ENCODE measurements around the gene TMPRSS6.
A peak's percentile ranks its signal among the peaks of the same experiment; 100 is the strongest.

Gene TMPRSS6

DNA sequence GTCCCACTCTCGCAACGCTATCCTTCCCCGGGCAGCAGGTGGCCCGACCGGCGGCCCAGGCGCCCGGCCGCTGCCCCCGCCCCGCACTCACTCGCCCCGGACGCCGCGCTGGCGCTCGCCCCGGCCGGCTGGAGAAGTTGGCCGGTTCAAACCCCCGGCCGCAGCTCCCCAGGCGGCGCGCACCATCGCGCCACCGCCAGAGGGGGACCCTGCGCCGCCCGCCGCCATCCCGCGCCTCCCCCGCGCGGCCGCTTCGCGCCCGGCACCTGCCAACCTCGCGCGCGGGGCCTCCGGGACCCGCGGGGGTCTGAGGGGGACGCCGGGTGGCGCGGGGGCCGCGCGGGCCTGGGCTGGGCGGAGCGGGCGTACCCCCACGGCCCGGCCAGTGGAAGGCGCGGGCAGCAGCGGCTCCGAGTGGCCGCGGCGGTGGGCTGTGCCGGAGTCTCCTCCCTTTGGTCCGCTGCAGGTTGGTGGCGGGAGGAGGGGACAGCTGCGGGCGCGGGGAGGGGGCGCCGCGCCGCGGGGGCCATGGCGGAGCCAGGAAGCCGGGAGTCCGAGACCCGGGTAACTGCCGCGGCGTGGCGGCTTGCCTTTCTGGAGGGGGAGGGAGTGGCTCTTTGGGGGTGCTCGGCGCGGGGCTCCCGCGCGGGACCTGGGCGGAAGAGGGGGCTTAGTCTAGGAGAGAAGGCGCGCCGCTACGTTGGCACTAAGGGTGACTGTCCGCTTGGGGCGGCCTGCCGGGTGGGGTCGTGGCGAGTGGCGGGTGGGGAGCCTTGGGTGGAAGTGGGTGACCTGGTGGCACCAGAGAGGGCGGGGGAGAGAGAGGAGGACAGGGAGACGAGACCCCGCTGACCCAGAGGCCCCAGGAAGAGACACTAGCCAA, 90.0 kb downstream of the TMPRSS6 start, which contains the start of the genes MPST and TST:
Gene MPST (plus strand): TSS at position 434 of the 883 bp plus-strand sequence. CDS start 95 bp downstream, at position 529.
Gene TST (minus strand): TSS at position 139 of the 883 bp plus-strand sequence. CDS start 715 bp downstream, outside the sequence.
- Histone ChIP-seq H3K9me3 (ENCODE audit: low read length) (no peaks in the 10 kb centered on the region), H3K4me1 (ENCODE audit: insufficient read depth, low read length) (peaks cover 36% of the 10 kb centered on the region), H3K27me3 (ENCODE audit: control insufficient read depth in 1 of 2, insufficient read depth in 2 of 2, low read length in 2 of 2) (no peaks in the 10 kb centered on the region), H3K36me3 (ENCODE audit: insufficient read depth, low read length) (peaks cover 2% of the 10 kb centered on the region), H3K9ac (ENCODE audit: low read length) (peak within 1 kb of the TSS; percentile 61), H3K27ac (ENCODE audit: low read depth, low read length) (peak within 1 kb of the TSS; percentile 82), H3K4me3 (ENCODE audit: low read depth in 1 of 2, low read length in 2 of 2) (peak within 1 kb of the TSS; percentile 70 to 81)

DNA sequence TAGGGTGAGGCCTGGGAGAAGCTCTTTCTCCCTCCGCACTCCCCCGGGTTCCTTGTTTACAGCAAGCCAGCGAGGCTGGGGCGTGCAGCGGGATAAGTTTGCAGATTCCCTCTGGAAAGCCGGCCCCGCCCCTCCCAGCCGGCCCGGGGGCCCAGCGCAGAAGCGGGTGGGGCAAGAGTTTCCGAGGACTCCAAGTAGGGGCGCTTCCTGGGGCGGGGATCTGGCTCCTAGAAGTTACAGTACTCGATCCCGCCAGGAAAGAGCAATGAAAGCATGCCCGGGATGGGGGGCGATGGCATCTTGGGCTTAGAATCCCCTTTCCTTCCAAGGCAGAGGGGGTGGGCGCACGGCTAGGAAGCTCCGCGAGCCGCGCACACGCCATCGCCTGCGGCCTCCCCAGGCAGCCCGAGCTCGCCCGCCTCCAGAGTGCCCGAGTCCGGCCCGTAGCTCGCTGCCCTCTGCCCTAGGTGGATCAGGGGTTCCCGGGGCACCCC, 90.7 kb downstream of the TMPRSS6 start:
- peak overlapping the region; percentile 82 for H3K27ac ChIP-seq (ENCODE audit: low read depth, low read length)
- H3K4me1 ChIP-seq (ENCODE audit: insufficient read depth, low read length) = peaks cover 36% of the 10 kb centered on the region
- no peaks in the 10 kb centered on the region for H3K27me3 ChIP-seq (ENCODE audit: control insufficient read depth in 1 of 2, insufficient read depth in 2 of 2, low read length in 2 of 2)
- peak overlapping the region; percentile 33 for H3K9ac ChIP-seq (ENCODE audit: low read length)
- no peaks in the 10 kb centered on the region for H3K36me3 ChIP-seq (ENCODE audit: insufficient read depth, low read length)
- H3K9me3 ChIP-seq (ENCODE audit: low read length) = no peaks in the 10 kb centered on the region
- H3K4me3 ChIP-seq (ENCODE audit: low read depth in 1 of 2, low read length in 2 of 2) = peak overlapping the region; percentile 44 to 66

DNA sequence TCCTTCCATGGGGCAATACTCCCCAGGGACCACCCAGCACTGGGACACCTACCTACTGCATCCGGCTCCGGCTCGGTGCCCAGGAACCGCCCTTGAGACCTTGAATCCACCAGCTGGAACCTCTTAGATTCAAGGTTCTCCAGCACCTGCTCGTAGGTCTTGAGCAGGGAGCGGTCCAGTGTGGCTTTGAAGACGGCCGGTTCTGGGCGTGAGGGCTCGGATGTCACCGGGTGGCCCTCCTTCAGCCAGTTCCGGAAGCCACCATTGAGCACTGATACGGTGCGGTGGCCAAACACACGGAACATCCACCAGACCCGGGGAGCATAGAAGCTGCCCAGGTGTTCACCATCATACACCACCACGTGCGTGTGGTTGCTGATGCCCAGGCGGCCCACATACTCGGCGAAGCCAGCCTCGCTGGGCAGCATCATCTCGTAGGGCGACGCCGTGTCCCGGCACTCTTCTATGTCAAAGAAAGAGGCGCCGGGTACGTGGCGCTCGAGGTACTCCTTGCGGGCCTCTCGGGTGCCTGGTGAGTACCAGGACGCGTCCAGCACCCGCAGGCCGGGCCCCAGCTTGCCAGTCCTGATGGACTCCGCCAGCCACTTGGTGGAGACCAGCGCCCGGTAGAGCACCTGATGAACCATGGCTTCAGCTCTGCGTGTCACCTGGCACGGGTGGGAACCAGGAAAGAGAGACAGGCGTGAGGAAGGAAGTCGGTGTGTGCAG, 91.3 kb downstream of the TMPRSS6 start:
- Histone ChIP-seq H3K4me3 (ENCODE audit: low read depth in 1 of 2, low read length in 2 of 2) (peak overlapping the region; percentile 44 to 66), H3K4me1 (ENCODE audit: insufficient read depth, low read length) (peaks cover 36% of the 10 kb centered on the region), H3K36me3 (ENCODE audit: insufficient read depth, low read length) (no peaks in the 10 kb centered on the region), H3K9me3 (ENCODE audit: low read length) (no peaks in the 10 kb centered on the region), H3K27ac (ENCODE audit: low read depth, low read length) (peak overlapping the region; percentile 82), H3K9ac (ENCODE audit: low read length) (peak overlapping the region; percentile 33), H3K27me3 (ENCODE audit: control insufficient read depth in 1 of 2, insufficient read depth in 2 of 2, low read length in 2 of 2) (no peaks in the 10 kb centered on the region)

DNA sequence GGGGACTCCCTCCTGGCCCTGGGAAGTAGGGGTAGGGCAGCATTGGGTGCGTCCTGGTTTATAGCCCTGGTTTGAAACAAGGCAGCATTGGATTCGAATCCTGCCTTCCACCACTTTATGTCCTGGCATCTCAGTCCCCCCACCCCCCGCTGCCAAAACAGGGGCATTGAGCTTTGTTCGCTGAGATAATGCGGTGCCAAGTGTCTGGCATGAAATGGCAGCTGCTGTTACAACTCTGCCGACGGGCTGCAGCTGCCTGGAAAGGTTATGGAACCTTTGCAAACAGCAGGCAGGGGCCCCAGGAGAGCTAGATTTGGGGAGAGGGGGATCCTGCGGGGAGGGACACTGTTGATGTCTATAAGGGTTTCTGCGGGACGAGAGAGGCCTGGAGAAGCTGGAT, 92.2 kb downstream of the TMPRSS6 start:
- Histone ChIP-seq H3K36me3 (ENCODE audit: insufficient read depth, low read length) (no peaks in the 10 kb centered on the region), H3K9me3 (ENCODE audit: low read length) (no peaks in the 10 kb centered on the region), H3K4me1 (ENCODE audit: insufficient read depth, low read length) (peaks cover 37% of the 10 kb centered on the region), H3K27ac (ENCODE audit: low read depth, low read length) (no peak overlapping the region), H3K9ac (ENCODE audit: low read length) (no peak overlapping the region), H3K4me3 (ENCODE audit: low read depth in 1 of 2, low read length in 2 of 2) (no peak overlapping the region), H3K27me3 (ENCODE audit: control insufficient read depth in 1 of 2, insufficient read depth in 2 of 2, low read length in 2 of 2) (no peaks in the 10 kb centered on the region)

DNA sequence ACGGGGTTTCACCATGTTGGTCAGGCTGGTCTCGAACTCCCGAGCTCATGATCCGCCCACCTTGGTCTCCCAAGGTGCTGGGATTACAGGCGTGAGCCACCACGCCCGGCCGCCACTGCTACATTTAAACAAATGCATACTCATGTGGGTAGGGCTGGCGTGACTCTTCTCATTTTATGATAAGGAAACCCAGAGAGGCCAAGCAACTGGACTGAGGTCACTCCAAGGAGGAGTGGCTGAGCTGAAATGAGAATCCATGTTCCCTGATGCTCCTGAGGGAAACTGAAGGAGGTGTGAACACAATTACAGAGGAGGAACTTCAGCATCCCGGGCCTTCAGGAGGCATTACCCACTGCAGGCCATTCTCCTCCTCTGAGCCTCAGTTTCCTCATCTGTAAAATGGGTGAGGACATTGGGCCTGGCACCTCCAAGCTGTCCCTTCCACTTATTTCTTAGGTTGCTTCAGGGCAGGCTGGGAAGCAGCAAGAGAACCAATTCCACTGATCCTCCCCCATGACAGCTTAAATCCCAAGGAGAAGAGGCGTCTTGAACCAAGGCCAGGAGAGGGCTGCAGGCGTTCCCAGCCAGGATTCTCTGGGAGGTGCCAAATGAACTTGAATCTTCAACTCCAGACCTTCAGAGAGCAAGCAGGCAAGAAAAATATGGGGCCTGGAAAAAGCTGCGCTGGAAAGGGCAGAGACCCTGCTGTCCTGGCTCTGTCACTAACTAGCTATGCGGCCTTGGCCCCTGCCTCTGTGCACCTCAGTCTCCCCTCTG, 93.2 kb downstream of the TMPRSS6 start:
- H3K4me1 ChIP-seq (ENCODE audit: insufficient read depth, low read length) = peaks cover 37% of the 10 kb centered on the region
- no peaks in the 10 kb centered on the region for H3K27me3 ChIP-seq (ENCODE audit: control insufficient read depth in 1 of 2, insufficient read depth in 2 of 2, low read length in 2 of 2)
- H3K9me3 ChIP-seq (ENCODE audit: low read length) = no peaks in the 10 kb centered on the region
- H3K36me3 ChIP-seq (ENCODE audit: insufficient read depth, low read length) = no peaks in the 10 kb centered on the region
- no peak overlapping the region for H3K27ac ChIP-seq (ENCODE audit: low read depth, low read length)
- no peak overlapping the region for H3K4me3 ChIP-seq (ENCODE audit: low read depth in 1 of 2, low read length in 2 of 2)
- H3K9ac ChIP-seq (ENCODE audit: low read length) = no peak overlapping the region

DNA sequence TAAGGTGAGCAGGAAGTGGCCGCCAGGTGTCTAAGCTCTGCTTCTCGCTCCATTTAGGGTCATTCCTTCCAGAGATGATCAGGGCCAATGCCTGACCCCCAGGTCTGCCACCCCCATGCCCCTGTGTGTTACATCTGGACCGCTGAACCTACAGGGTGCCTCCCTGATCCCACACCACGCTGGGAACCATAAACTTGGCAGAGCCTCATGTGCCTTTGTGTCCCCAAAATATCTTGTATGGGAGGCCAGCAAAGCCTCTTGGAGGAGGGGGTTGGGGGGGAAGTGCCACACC, 94.0 kb downstream of the TMPRSS6 start:
- Histone ChIP-seq H3K9me3 (ENCODE audit: low read length) (no peaks in the 10 kb centered on the region), H3K27ac (ENCODE audit: low read depth, low read length) (no peak overlapping the region), H3K4me1 (ENCODE audit: insufficient read depth, low read length) (peaks cover 34% of the 10 kb centered on the region), H3K4me3 (ENCODE audit: low read depth in 1 of 2, low read length in 2 of 2) (no peak overlapping the region), H3K27me3 (ENCODE audit: control insufficient read depth in 1 of 2, insufficient read depth in 2 of 2, low read length in 2 of 2) (no peaks in the 10 kb centered on the region), H3K36me3 (ENCODE audit: insufficient read depth, low read length) (no peaks in the 10 kb centered on the region), H3K9ac (ENCODE audit: low read length) (no peak overlapping the region)

All from muscle layer of colon (tissue), 2 donors.